Measurements from ENCODE around the gene MFAP3L. TPM values are rescaled to one million over a fixed set of nuclear protein-coding genes. Genes with fewer than 3 reads are reported as not detected.

Gene MFAP3L
- total RNA-seq, 1 donor from 2014 or later, result 2.8 TPM

DNA sequence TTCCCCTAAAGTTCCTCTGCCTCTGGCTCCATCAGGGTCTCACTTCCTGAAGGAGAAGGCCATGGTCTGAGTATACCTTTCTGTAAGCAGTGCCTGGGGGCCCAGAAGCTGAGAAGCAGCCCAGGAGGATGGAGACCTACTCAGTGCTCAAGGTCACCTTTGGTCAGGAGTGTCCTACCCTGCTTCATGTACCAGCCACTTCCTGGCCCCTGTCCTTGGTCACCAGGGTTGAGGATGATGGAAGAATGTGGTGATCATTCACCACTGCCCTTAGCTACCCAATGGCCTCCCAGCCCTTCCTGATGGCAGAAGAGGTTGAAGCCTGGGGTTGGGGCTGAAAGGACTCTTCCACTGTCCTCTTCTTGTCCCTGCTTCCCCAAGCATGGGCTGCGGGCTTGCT, 9.0 kb upstream of the MFAP3L start:
- no peak overlapping the region for H3K4me3 Mint-ChIP-seq
- TF ChIP-seq, protein P1, sequence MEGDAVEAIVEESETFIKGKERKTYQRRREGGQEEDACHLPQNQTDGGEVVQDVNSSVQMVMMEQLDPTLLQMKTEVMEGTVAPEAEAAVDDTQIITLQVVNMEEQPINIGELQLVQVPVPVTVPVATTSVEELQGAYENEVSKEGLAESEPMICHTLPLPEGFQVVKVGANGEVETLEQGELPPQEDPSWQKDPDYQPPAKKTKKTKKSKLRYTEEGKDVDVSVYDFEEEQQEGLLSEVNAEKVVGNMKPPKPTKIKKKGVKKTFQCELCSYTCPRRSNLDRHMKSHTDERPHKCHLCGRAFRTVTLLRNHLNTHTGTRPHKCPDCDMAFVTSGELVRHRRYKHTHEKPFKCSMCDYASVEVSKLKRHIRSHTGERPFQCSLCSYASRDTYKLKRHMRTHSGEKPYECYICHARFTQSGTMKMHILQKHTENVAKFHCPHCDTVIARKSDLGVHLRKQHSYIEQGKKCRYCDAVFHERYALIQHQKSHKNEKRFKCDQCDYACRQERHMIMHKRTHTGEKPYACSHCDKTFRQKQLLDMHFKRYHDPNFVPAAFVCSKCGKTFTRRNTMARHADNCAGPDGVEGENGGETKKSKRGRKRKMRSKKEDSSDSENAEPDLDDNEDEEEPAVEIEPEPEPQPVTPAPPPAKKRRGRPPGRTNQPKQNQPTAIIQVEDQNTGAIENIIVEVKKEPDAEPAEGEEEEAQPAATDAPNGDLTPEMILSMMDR (conservative IDR thresholded peaks at IDR 0.05), result no peak
- H3K27ac Mint-ChIP-seq (ENCODE audit: unreplicated experiment), result no peak overlapping the region
- no peaks in the 10 kb centered on the region for H3K9me3 Mint-ChIP-seq
- no peak for DNase-seq (ENCODE audit: low read depth, low spot score)
- H3K36me3 Mint-ChIP-seq (ENCODE audit: low read depth), result no peaks in the 10 kb centered on the region
- H3K4me1 Mint-ChIP-seq, result peaks cover 4% of the 10 kb centered on the region
- peaks cover 7% of the 10 kb centered on the region for H3K27me3 Mint-ChIP-seq (ENCODE audit: low read depth)

DNA sequence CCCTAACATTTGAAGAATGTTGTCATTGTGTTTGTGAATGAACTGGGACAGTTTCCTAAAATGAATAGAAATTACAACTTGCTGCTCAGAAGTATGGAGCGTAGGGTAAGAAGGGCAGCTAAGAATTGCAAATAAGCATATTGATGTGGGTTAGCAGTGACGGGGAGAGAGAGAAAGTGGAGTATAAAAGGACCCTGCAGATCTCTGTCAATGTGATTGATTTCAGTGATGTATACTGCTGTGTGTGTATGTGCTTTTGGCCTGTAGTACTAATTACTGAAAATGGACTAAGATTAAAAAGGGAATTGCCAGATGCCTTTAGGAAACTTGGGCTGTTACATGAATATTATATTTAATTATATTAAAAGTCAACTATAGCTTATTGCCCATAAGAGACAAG, 7.8 kb upstream of the MFAP3L start:
- no peak overlapping the region for H3K27ac Mint-ChIP-seq (ENCODE audit: unreplicated experiment)
- H3K9me3 Mint-ChIP-seq, result no peaks in the 10 kb centered on the region
- no peaks in the 10 kb centered on the region for H3K36me3 Mint-ChIP-seq (ENCODE audit: low read depth)
- no peak for DNase-seq (ENCODE audit: low read depth, low spot score)
- H3K4me3 Mint-ChIP-seq, result no peak overlapping the region
- peaks cover 15% of the 10 kb centered on the region for H3K27me3 Mint-ChIP-seq (ENCODE audit: low read depth)
- H3K4me1 Mint-ChIP-seq, result peaks cover 4% of the 10 kb centered on the region
- TF ChIP-seq, protein P1 (conservative IDR thresholded peaks at IDR 0.05), result no peak

DNA sequence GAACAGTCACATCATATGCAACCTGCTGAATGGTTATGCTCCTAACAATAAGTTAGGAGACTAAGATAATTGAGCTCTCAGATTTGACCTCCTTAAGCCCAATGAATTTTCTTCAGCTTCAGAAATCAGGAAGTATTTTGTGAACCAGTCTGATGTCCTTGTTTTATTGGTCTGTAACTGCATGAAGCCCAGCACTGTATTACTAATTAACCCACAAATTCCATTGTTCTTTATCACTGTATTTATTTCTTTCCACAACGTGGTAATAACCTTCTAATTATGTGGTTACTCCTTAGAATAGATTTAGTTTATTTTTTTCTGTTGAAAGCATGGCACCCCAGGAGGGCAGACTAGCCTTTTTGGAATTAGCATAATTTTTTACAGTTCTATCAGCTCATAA, 3.9 kb upstream of the MFAP3L start:
- TF ChIP-seq, protein P1 (conservative IDR thresholded peaks at IDR 0.05), result no peak
- H3K36me3 Mint-ChIP-seq (ENCODE audit: low read depth), result no peaks in the 10 kb centered on the region
- no peak overlapping the region for H3K4me3 Mint-ChIP-seq
- peaks cover 13% of the 10 kb centered on the region for H3K4me1 Mint-ChIP-seq
- H3K27me3 Mint-ChIP-seq (ENCODE audit: low read depth), result peaks cover 44% of the 10 kb centered on the region
- no peak for DNase-seq (ENCODE audit: low read depth, low spot score)
- no peaks in the 10 kb centered on the region for H3K9me3 Mint-ChIP-seq
- H3K27ac Mint-ChIP-seq (ENCODE audit: unreplicated experiment), result no peak overlapping the region

DNA sequence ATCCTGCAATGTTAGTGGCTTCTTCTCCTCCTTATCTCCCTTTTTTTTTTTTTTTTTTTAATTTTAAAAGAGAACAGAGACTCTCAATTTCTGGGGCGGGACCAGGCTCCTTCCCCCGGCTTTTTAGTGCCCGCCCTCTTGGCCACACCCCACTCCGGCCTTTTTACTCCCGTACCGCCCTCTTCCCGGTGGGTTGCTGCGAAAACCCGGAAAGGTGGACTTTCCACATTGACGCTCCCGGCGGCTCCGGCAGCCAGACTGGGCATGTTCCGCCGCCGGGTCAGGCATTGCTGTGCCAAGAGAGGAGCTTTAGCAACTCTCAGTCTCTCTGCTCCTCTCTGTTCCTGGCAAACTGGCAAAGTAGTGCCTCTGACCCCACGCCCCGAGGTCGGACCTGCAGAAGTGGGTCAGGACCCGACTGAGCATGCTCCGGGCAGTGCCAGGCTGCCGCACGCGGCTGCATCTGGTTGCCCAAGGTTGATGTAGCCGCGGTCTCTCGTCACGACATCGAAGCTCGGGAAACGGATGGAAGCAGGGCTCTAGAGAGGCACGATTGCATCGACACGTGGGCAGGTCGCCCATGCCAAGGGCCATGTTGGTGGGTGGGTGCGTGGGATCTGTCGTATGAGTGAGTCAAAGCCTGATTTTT, 1.1 kb upstream of the MFAP3L start:
- Mint-ChIP-seq H3K27me3 (ENCODE audit: low read depth) (peaks cover 65% of the 10 kb centered on the region), H3K4me3 (peak overlapping the region; percentile 96), H3K4me1 (peaks cover 9% of the 10 kb centered on the region), H3K36me3 (ENCODE audit: low read depth) (no peaks in the 10 kb centered on the region), H3K9me3 (no peaks in the 10 kb centered on the region), H3K27ac (ENCODE audit: unreplicated experiment) (no peak overlapping the region)
- peak; percentile 91 for DNase-seq (ENCODE audit: low read depth, low spot score)
- TF ChIP-seq, protein P1 (conservative IDR thresholded peaks at IDR 0.05), result no peak

DNA sequence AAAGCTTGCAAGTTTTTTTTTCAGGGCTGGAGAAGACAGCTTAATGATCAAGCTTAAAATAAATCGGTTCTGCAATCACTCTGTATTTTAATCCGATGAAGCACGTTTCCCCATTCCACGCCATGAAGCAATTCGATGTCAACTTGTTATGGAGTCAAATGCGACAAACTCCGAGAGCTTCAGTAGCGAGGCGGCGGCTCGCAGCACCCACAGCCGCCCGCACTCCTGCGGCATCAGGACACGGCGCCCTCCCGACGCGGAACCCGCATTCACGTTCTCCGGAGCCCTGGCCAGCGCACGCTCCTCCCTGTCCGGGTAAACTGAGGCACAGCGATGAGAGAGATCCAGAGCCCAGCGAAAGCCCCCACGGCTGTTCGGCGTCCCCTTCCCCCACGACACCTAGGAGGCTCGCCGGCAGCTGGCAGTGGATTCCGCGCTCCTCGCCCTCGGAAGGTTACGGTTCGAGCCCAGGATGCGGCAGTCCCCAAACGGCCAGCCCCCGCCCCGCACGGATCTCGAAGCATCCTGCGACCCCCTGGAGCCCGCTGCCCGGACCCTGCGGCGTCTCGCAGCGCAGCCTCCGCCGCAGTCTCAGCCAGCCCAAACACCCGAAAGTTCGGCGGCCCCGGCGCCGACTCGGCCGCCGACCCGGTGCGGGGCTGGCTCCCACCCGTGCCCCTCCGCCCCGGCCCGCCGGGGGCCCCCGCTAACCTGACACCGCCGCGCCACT, 507 bp downstream of the MFAP3L start:
- Mint-ChIP-seq H3K27me3 (ENCODE audit: low read depth) (peaks cover 63% of the 10 kb centered on the region), H3K27ac (ENCODE audit: unreplicated experiment) (peak overlapping the region; percentile 65), H3K9me3 (no peaks in the 10 kb centered on the region), H3K36me3 (ENCODE audit: low read depth) (no peaks in the 10 kb centered on the region), H3K4me1 (peaks cover 9% of the 10 kb centered on the region), H3K4me3 (peak overlapping the region; percentile 88)
- DNase-seq (ENCODE audit: low read depth, low spot score), result peak; percentile 3
- TF ChIP-seq, protein P1 (conservative IDR thresholded peaks at IDR 0.05), result no peak
